GM18951 (cell line): Measurements from ENCODE around the gene BLACAT1.

ENCODE experiments used
- POLR2A ChIP-seq: IDR thresholded peaks from 4 replicates; pipeline ENCODE4 v1.6.1; 2011; ENCODE audit warnings: mild to moderate bottlenecking; ENCODE audit not compliant: insufficient read length, insufficient read depth; ENCODE audit errors: extremely low read depth
- in situ Hi-C: fragments of 300-500 bp; cut with MboI; formaldehyde crosslinking; loops from one replicate; pipeline ENCODE4 v1.12.0; 2022; ENCODE audit warnings: low sequenced_read_pairs, mixed read lengths, inconsistent platforms; ENCODE audit not compliant: unreplicated experiment

The BLACAT1 gene

GRCh38 chr1:205455581-205456382 is at the start of gene BLACAT1:
Gene BLACAT1 (minus strand): TSS chr1:205456045.
- in situ Hi-C loops: no loop called here
- TF ChIP-seq POLR2A: no peak

DNA sequence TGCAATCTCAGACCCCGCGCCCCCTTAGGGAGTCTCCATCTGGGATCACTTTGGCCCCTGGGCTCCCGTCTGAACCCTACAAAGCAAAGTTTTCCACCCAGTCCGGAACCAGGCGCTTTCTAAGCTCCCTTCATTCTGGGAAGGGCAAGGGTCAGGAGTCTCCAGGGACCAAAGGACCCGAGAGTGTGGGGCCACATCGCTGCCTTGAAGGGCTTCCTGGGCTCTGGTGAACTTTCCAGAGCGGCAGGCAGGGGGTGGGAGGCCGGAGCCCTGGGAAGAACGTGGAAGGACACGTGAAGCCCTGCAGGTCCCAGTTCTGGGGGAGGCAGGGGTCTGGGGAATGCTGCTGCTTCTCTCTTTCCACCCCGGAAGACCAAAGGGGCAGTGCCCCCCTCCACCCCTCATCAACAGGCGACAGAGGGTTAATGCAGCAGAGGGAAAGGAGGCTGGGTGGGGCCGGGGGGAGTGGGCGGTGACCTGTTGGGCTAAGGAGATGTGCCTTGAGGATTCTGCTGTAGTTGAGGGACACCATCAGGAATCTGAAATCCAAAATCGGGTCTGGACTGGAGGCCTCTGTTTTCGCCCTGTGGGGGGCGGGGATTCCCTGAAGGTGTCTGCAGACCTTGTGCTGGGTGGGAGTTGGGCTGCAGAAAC is 49.4 kb upstream of the BLACAT1 start:
- in situ Hi-C loops: no loop called here
- no peak for TF ChIP-seq POLR2A

- in situ Hi-C loops: no loop called here
- no peak for TF ChIP-seq POLR2A
Observed at GRCh38 chr1:205504311-205505075, 48.6 kb upstream of the BLACAT1 start, which contains the start of gene CDK18. Gene CDK18 (plus strand): TSS chr1:205504669. CDS start chr1:205523168, 18,499 bp downstream.

- in situ Hi-C loops: no loop called here
- no peak for TF ChIP-seq POLR2A
Observed at GRCh38 chr1:205502992-205503391, 47.1 kb upstream of the BLACAT1 start.

GRCh38 chr1:205502111-205502810 is 46.4 kb upstream of the BLACAT1 start:
- TF ChIP-seq POLR2A: no peak
- in situ Hi-C loops: no loop called here

GRCh38 chr1:205500240-205501233 is 44.7 kb upstream of the BLACAT1 start:
- in situ Hi-C loops: no loop called here
- no peak for TF ChIP-seq POLR2A

DNA sequence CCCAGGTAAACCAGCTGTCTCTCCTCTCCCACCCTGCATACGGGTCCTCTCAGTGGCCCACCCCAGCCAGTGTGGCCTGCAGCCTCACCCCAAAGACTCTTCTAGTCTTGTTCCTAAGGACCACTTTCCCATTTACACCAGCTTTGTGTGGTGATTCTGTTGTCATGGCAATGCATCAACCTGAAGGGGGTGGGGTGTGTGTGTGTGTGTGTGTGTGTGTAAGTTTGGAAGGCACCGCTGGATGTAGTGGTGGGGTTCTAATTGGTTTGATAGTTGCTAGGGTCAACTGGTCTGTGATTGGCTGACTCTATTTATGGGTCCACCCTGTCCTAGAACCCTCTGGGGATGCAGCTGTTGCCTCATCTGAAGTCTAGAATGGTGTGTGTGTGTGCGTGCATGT is 43.9 kb upstream of the BLACAT1 start:
- in situ Hi-C loops: no loop called here

GRCh38 chr1:205497351-205497750 is 41.5 kb upstream of the BLACAT1 start:
- in situ Hi-C loops: no loop called here
- TF ChIP-seq POLR2A: no peak

More for the DNA sequence above, 43.9 kb upstream of the BLACAT1 start:
- no peak for TF ChIP-seq POLR2A

DNA sequence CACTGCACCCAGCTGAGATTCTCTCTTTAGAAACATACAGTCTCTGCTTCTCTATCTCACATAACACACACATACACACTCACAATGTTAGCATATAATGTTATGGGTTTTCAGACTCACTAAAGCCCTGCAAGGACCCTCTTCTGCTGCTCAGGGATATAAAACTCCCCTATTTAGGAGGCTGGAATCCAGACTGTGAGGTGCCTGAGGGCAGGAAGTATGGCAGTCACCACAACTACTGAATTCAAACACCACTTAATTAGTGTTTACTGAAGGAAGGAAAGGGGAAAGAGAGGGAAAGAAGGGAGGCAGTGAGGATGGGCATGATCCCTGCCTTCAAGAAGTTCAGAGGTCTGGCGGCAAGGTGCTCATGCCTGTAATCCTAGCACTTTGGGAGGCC is 40.8 kb upstream of the BLACAT1 start:
- in situ Hi-C loops: no loop called here
- no peak for TF ChIP-seq POLR2A

DNA sequence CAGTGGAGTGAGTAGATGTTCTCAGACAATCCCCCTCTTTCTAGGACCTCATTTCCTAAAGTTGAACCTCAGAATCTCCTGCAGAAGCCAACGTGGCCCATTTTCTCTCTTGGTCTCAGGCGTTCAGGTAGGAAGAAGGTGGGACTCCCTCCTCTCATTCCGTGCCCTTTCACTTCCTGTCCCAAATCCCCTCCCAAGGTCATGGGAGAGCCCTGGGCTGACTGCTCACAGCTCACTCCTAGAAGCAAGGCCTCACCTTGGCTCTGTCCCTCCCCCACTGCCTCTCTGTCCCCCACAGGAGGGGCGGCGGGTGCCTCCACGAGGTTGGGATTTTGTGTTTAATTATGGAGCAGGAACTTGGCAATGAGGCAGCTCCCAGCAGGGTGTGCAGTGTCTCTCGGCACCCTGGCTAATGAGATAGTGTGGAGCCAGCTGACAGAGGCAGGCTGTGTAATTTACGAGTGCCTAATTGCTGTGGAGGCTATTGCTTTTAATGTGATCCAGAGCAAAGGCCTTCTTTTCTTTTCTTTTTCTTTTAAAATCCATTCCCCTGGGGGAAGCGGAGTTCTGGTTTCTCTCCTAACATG is 39.5 kb upstream of the BLACAT1 start:
- in situ Hi-C loops: no loop called here
- TF ChIP-seq POLR2A: no peak

- in situ Hi-C loops: no loop called here
- no peak for TF ChIP-seq POLR2A
Observed at GRCh38 chr1:205494115-205494514, 38.3 kb upstream of the BLACAT1 start.

DNA sequence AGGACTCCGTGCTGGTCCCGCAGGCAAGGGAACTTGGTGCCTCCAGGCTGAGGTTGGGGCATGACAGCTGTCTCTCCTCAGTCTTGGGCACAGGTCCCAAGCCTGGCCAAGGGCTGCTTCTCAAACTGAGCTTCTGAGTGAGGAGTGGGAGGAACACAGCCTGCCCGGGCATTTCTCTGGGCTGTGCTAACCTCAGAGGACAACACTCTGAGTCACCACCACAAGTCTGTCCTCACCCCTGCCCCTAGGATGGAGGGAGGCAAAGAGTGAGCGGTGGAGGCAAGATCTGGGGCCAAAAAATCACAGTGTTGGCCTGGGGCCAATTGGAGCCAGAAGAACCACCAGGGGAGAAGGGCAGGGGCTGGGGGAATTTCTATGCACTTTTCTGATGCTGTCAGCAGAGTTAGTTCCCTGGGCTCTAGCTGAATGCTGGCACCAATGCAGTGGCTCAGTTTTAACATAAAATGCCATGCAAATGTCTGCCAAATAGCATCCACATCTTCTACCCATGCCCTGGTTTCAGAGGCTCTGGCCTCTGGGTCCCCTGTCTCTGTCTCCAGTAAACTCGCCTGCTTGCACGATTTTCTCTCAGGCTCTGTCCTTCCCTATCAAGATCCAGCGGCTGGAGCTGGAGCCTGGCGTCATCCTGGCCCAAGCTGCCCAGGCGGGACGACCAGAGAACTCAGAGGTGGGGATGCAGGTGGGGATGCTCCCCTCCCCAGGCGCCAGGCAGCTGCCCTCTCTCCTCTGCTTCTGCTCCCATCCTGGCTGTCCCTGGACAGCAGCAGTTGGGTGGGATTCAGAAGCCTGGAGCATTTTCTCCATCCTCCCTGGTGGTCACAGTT is 37.6 kb upstream of the BLACAT1 start:
- TF ChIP-seq POLR2A: no peak
- in situ Hi-C loops: no loop called here
